GM21381 (cell line): Measurements from ENCODE around the gene APPL2.

Experiments
- ATAC-seq: cut with Tn5 transposase; IDR thresholded peaks from one replicate; pipeline ENCODE4 v1.9.1; 2021; ENCODE audit warnings: mild to moderate bottlenecking, moderate library complexity; ENCODE audit not compliant: unreplicated experiment

APPL2 gene

DNA sequence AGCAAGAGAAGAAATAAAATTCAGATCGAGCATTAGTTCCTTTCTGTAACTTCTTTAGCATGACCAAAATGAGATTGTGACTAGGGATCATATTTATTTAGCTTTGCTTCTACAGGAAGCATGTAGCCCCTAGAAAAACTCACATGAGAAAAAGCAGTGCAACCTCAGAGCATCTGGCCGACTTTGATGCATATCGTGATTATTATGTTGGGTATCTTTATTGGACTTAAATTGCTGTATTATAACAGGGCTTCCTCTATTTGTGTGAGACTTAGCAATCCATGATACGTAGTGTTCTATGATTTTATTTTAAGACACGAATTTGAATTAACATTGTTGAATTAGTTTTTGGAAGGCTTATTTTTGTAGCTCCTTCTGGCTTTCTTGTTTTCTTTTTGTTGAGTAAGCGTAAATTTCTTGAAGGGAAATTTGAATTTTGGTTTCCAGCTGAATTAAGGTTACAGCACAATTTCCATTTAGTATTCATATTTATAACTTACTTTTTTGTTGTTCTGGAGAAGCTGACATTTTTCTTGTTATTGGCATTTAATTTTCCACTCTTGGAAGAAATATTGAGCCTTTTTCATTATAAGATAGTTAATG is 94.6 kb downstream of the APPL2 start:
- ATAC-seq = no peak

DNA sequence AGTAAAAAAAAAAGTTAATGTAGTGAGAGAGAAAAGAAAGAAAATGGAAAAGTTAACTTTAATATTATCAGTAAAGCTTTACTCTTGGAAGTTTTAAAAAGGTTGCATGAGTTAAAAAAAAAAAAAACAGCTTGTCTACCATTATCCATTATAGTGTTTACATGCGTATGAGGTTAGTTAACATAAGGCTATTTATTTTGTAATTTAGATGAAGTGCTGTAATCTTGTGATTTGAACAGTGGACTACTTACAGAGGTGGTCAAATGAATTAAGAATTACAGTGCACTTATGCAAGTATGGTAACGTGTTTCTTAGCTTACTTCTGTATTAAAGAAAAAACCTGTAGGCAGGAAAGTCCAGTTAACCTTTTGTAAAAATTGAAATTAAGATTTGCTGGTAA is 97.7 kb downstream of the APPL2 start:
- no peak for ATAC-seq
